Nephron (organoid): ENCODE data around the gene DNAH12.
"Not testable (repeated sequence)": the region's sequence is repeated elsewhere in the genome, so short reads cannot be mapped to it uniquely, and the experiment has no call there.

Source experiments
- H3K27ac Mint-ChIP-seq, 3 experiments: 2 replicates each; pipeline ENCODE4 v1.8.0; 2020; ENCODE audit warnings: mixed read lengths in 3 of 3, mild to moderate bottlenecking in 2 of 3, moderate library complexity in 1 of 3
- H3K27me3 Mint-ChIP-seq: 2 replicates; pipeline ENCODE4 v1.8.0; 2021; ENCODE audit warnings: low read depth, mild to moderate bottlenecking, moderate library complexity, mixed read lengths
- H3K36me3 Mint-ChIP-seq: 2 replicates; pipeline ENCODE4 v1.8.0; 2020; ENCODE audit warnings: low read depth, mixed read lengths
- H3K4me1 Mint-ChIP-seq: 2 replicates; pipeline ENCODE4 v1.8.0; 2020; ENCODE audit warnings: mixed read lengths
- H3K4me3 Mint-ChIP-seq, 3 experiments: 2 replicates each; pipeline ENCODE4 v1.8.0; 2020; ENCODE audit warnings: mild to moderate bottlenecking in 3 of 3, mixed read lengths in 3 of 3, moderate library complexity in 2 of 3
- H3K9me3 Mint-ChIP-seq: 2 replicates; pipeline ENCODE4 v1.8.0; 2020; ENCODE audit warnings: mixed read lengths
- TF ChIP-seq, protein P1 (sequence below), 3 experiments: fragments of 200-600 bp; sonication (generic); IDR thresholded peaks; one replicate each; pipeline ENCODE4 v1.5.0; 2021; ENCODE audit warnings: antibody characterized with exemption in 3 of 3; ENCODE audit not compliant: unreplicated experiment in 3 of 3

Gene DNAH12

DNA sequence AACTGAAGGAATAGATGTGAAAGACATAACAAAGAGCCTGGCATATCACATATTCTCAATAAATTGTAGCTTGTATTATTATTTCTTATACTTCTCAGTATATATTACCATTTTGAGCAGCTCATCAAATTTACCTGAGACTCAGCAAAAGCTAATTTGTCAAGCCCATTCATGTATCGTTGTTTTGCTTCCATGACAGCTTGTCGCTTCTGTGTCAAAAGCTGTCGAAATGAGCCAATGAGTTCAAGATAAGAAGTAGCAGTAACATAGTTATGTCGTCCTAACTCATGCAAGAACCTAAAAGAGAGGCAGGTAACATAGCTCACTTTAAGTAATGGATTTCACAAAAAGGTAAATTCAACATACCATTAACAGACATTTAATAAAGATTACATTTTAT, 157.8 kb downstream of the DNAH12 start:
- no peaks in the 10 kb centered on the region for H3K36me3 Mint-ChIP-seq
- no peak overlapping the region for H3K4me3 Mint-ChIP-seq
- H3K4me1 Mint-ChIP-seq, result no peaks in the 10 kb centered on the region
- H3K27ac Mint-ChIP-seq, result no peak overlapping the region
- no peaks in the 10 kb centered on the region for H3K27me3 Mint-ChIP-seq
- no peaks in the 10 kb centered on the region for H3K9me3 Mint-ChIP-seq
- TF ChIP-seq, protein P1, sequence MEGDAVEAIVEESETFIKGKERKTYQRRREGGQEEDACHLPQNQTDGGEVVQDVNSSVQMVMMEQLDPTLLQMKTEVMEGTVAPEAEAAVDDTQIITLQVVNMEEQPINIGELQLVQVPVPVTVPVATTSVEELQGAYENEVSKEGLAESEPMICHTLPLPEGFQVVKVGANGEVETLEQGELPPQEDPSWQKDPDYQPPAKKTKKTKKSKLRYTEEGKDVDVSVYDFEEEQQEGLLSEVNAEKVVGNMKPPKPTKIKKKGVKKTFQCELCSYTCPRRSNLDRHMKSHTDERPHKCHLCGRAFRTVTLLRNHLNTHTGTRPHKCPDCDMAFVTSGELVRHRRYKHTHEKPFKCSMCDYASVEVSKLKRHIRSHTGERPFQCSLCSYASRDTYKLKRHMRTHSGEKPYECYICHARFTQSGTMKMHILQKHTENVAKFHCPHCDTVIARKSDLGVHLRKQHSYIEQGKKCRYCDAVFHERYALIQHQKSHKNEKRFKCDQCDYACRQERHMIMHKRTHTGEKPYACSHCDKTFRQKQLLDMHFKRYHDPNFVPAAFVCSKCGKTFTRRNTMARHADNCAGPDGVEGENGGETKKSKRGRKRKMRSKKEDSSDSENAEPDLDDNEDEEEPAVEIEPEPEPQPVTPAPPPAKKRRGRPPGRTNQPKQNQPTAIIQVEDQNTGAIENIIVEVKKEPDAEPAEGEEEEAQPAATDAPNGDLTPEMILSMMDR (IDR thresholded peaks at IDR 0.05; ENCODE audit: unreplicated experiment in 3 of 3), result no peak

DNA sequence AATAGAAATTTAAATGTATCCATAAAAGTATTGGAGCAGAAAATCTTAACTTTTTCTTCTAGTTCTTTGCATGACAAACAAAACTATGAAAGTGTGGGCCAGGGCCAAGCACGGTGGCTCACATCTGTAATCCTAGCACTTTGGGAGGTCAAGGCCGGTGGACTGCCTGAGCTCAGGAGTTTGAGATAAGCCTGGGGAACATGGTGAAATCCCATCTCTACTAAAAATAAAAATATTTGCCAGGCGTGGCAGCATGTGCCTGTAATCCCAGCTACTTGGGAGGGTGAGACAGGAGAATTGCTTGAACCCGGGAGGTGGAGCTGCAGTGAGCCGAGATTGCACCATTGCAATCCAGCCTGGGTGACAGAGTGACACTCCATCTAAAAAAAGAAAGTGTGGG, 158.6 kb downstream of the DNAH12 start:
- H3K4me1 Mint-ChIP-seq, result no peaks in the 10 kb centered on the region
- no peaks in the 10 kb centered on the region for H3K36me3 Mint-ChIP-seq
- no peaks in the 10 kb centered on the region for H3K27me3 Mint-ChIP-seq
- TF ChIP-seq, protein P1 (IDR thresholded peaks at IDR 0.05; ENCODE audit: unreplicated experiment in 3 of 3), result no peak
- no peaks in the 10 kb centered on the region for H3K9me3 Mint-ChIP-seq
- H3K4me3 Mint-ChIP-seq, result no peak overlapping the region
- H3K27ac Mint-ChIP-seq, result no peak overlapping the region

DNA sequence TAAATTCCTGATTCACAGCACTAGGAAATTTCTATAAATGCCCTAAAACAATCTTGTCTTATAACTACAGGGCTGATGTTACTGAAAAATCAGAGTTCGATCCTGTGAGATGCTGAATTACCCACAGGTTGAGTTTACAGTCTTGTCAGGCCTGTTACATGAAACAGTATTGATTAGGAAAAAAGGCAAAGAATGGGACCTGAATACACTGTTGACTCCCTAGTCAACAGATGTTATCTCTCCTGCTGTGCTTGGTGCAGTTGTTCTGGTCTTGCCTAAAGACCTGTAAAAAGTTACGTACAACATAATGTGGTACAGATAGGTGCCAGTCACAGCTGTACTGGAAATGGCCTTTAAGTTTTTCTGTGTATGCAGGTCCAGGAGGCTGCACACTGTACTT, 160.3 kb downstream of the DNAH12 start:
- TF ChIP-seq, protein P1 (IDR thresholded peaks at IDR 0.05; ENCODE audit: unreplicated experiment in 3 of 3), result no peak
- H3K9me3 Mint-ChIP-seq, result no peaks in the 10 kb centered on the region
- H3K4me3 Mint-ChIP-seq, result no peak overlapping the region
- no peaks in the 10 kb centered on the region for H3K27me3 Mint-ChIP-seq
- H3K36me3 Mint-ChIP-seq, result no peaks in the 10 kb centered on the region
- peak overlapping the region in 2 of 3 experiments; percentile 23 to 77 for H3K27ac Mint-ChIP-seq
- H3K4me1 Mint-ChIP-seq, result no peaks in the 10 kb centered on the region

DNA sequence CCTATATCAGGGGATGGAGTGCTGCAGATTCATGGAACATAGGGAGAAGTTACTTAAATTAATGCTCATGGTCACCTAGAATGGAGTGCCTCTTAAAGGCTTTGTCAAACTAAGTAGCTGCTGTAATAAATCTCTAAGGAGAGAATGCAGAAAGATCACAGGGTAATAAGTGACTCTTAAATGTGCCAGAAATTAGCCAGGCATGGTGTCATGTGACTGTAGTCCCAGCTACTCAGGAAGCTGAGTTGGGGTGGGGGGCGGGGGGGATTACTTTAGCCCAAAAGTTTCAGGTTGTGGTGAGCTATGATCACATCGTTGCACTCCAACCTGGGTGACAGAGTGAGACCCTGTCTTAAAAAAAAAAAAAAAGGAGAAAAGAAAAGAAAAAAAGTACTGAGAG, 160.7 kb downstream of the DNAH12 start:
- no peaks in the 10 kb centered on the region for H3K36me3 Mint-ChIP-seq
- TF ChIP-seq, protein P1 (IDR thresholded peaks at IDR 0.05; ENCODE audit: unreplicated experiment in 3 of 3), result no peak
- H3K4me1 Mint-ChIP-seq, result no peaks in the 10 kb centered on the region
- H3K9me3 Mint-ChIP-seq, result no peaks in the 10 kb centered on the region
- H3K27ac Mint-ChIP-seq, result peak overlapping the region; percentile 13 to 77 (median 23)
- H3K4me3 Mint-ChIP-seq, result no peak overlapping the region
- H3K27me3 Mint-ChIP-seq, result no peaks in the 10 kb centered on the region

- TF ChIP-seq, protein P1 (IDR thresholded peaks at IDR 0.05; ENCODE audit: unreplicated experiment in 3 of 3), result no peak
- peak overlapping the region; percentile 13 to 77 (median 23) for H3K27ac Mint-ChIP-seq
- H3K27me3 Mint-ChIP-seq, result no peaks in the 10 kb centered on the region
- H3K4me3 Mint-ChIP-seq, result no peak overlapping the region
- no peaks in the 10 kb centered on the region for H3K9me3 Mint-ChIP-seq
- H3K36me3 Mint-ChIP-seq, result no peaks in the 10 kb centered on the region
- H3K4me1 Mint-ChIP-seq, result no peaks in the 10 kb centered on the region
Observed at GRCh38 chr3:57382933-57383332, 161.2 kb downstream of the DNAH12 start.

DNA sequence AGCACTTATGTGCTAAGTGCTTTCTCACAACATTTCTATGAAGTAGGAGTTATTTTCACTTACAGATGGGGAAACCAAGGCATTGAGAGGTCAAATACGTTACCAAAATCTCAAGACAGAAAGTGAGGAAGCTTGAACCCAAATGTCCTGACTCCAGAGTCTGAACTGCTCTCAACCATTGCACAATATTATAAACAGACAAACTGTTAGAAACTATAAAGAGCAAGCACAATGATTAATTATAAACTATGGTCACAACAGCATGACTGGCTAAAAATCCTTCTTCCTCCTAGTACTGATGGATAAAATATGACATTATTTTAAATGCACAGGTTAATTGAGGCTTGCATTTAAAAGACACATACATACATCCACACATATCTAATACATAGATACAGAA, 173.8 kb downstream of the DNAH12 start:
- H3K36me3 Mint-ChIP-seq, result no peaks in the 10 kb centered on the region
- H3K27me3 Mint-ChIP-seq, result no peaks in the 10 kb centered on the region
- H3K4me1 Mint-ChIP-seq, result no peaks in the 10 kb centered on the region
- TF ChIP-seq, protein P1 (IDR thresholded peaks at IDR 0.05; ENCODE audit: unreplicated experiment in 3 of 3), result no peak
- H3K27ac Mint-ChIP-seq, result no peak overlapping the region
- H3K9me3 Mint-ChIP-seq, result peaks cover 7% of the 10 kb centered on the region
- H3K4me3 Mint-ChIP-seq, result no peak overlapping the region

DNA sequence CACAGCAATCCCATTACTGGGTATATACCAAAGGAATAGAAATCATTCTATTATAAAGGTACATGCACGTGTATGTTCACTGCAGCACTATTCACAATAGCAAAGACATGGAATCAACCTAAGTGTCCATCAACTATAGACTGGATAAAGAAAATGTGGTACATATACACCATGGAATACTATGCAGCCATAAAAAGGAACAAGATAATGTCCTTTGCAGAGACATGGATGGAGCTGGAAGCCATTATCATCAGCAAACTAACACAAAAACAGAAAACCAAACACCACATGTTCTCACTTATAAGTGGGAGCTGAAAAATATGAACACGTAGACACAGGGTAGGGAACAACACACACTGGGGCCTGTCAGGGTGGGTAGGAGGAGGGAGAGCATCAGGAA, 179.1 kb downstream of the DNAH12 start:
- not testable (repeated sequence) for H3K4me1 Mint-ChIP-seq, H3K27ac Mint-ChIP-seq, H3K27me3 Mint-ChIP-seq, H3K36me3 Mint-ChIP-seq, H3K9me3 Mint-ChIP-seq, H3K4me3 Mint-ChIP-seq

- H3K36me3 Mint-ChIP-seq, H3K27me3 Mint-ChIP-seq, H3K27ac Mint-ChIP-seq, H3K4me3 Mint-ChIP-seq, H3K9me3 Mint-ChIP-seq, H3K4me1 Mint-ChIP-seq: not testable (repeated sequence)
Observed at GRCh38 chr3:57356275-57356674, 187.9 kb downstream of the DNAH12 start.
